ENCODE measurements around the gene S100PBP. TPM values are rescaled to one million over a fixed set of nuclear protein-coding genes. Genes with fewer than 3 reads are reported as not detected.

Gene S100PBP
- total and polyA plus RNA-seq, 12 donors = 14.0 to 50.1 (median 32.9) TPM

DNA sequence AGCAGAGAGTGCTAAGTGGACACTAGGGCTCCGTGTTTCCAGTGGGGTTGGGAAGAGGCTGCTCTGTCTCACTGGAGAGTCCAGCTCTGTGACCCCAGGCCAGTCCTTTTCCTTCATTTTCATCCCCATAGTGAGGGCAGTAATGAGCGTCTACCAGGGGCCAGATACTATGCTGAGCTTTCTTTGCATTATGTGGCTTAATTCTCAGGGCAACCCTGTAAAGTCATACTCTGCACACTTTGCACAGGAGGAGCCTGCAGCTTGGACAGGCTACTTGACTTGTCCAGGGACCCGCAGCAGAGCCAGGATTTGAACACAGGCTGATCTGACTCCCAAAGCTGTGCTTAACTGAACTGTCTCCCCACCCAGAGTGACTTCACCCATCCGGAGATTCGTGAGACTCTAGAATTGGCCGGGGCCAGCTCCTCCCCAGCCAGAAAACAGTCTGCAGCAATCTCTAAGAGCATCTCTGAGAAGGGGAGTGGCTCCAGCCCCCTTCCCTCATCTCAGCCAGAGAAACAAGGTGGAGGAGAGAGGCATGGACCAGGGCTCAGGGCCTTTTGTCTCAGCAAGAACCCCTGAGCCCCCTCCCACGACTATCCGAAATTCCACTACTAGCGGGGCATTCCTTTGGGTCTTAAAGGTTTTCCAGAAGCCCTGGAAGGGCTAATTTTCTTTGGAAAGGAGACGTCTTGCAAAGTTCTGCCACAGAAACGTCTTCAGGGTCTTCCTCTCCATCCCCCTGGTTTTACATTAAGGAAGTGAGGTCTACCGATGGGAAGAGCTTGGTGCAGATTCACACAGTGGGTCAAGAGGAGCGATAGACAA lies 54.1 kb downstream of the S100PBP start:
- Histone ChIP-seq H3K4me3 (peak overlapping the region in 1 of 4 donors; percentile 63), H3K9me3 (replicated peaks in 1 of 3) (no peaks in the 10 kb centered on the region), H3K27me3 (no peaks in the 10 kb centered on the region), H3K4me1 (replicated peaks in 1 of 2) (peaks cover 0 to 17% of the 10 kb centered on the region in 2 donors), H3K27ac (peak overlapping the region in 1 of 5 donors; percentile 57), H3K36me3 (replicated peaks in 1 of 2) (peaks cover 0 to 6% of the 10 kb centered on the region in 2 donors)
- WGBS, 4 donors = 49 to 56% (median 50%) methylated on average over 10 to 13 of the region's 13 CpGs
- intact Hi-C loops (cut with DNase I) = loop anchor here in 1 of 2 donors (10.0 kb wide), 2 partner anchors 157 to 347 kb away; no protein-coding TSS in a partner anchor
- DNase-seq = peak in 2 of 7 donors; percentile 20 to 54
- TF ChIP-seq POLR2A (IDR thresholded peaks at IDR 0.05) = no peak
- TF ChIP-seq, protein P1, sequence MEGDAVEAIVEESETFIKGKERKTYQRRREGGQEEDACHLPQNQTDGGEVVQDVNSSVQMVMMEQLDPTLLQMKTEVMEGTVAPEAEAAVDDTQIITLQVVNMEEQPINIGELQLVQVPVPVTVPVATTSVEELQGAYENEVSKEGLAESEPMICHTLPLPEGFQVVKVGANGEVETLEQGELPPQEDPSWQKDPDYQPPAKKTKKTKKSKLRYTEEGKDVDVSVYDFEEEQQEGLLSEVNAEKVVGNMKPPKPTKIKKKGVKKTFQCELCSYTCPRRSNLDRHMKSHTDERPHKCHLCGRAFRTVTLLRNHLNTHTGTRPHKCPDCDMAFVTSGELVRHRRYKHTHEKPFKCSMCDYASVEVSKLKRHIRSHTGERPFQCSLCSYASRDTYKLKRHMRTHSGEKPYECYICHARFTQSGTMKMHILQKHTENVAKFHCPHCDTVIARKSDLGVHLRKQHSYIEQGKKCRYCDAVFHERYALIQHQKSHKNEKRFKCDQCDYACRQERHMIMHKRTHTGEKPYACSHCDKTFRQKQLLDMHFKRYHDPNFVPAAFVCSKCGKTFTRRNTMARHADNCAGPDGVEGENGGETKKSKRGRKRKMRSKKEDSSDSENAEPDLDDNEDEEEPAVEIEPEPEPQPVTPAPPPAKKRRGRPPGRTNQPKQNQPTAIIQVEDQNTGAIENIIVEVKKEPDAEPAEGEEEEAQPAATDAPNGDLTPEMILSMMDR (IDR thresholded peaks at IDR 0.05) = no peak

GRCh38 chr1:32872192-32872460 lies 54.7 kb downstream of the S100PBP start:
- TF ChIP-seq, protein P1 (IDR thresholded peaks at IDR 0.05) = no peak
- no peak for TF ChIP-seq POLR2A (IDR thresholded peaks at IDR 0.05)
- DNase-seq = peak in 2 of 7 donors; percentile 17 to 46
- no peak overlapping the region for H3K27ac ChIP-seq
- H3K4me1 ChIP-seq (replicated peaks in 1 of 2) = peaks cover 0 to 21% of the 10 kb centered on the region in 2 donors
- 55 to 65% (median 64%) methylated on average over 7 of the region's 7 CpGs for WGBS, 4 donors
- no peaks in the 10 kb centered on the region for H3K27me3 ChIP-seq
- no peaks in the 10 kb centered on the region for H3K9me3 ChIP-seq (replicated peaks in 1 of 3)
- intact Hi-C loops (cut with DNase I) = loop anchor here in 1 of 2 donors (10.0 kb wide), 2 partner anchors 157 to 347 kb away; no protein-coding TSS in a partner anchor
- H3K4me3 ChIP-seq = no peak overlapping the region
- H3K36me3 ChIP-seq (replicated peaks in 1 of 2) = peaks cover 0 to 6% of the 10 kb centered on the region in 2 donors

- Histone ChIP-seq H3K27ac (no peak overlapping the region), H3K4me3 (no peak overlapping the region), H3K9me3 (replicated peaks in 1 of 3) (no peaks in the 10 kb centered on the region), H3K27me3 (no peaks in the 10 kb centered on the region), H3K36me3 (replicated peaks in 1 of 2) (no peaks in the 10 kb centered on the region), H3K4me1 (replicated peaks in 1 of 2) (peaks cover 0 to 21% of the 10 kb centered on the region in 2 donors)
- intact Hi-C loops (cut with DNase I) = loop anchor here in 1 of 2 donors (10.0 kb wide), 2 partner anchors 159 to 349 kb away; no protein-coding TSS in a partner anchor
- 71 to 87% (median 76%) methylated on average over 2 to 5 of the region's 5 CpGs for WGBS, 4 donors
- DNase-seq = peak in 2 of 7 donors; percentile 15 to 49
- TF ChIP-seq, protein P1 (IDR thresholded peaks at IDR 0.05) = no peak
- TF ChIP-seq POLR2A (IDR thresholded peaks at IDR 0.05) = no peak
These were observed 56.0 kb downstream of the S100PBP start for GRCh38 chr1:32873484-32873883.

GRCh38 chr1:32874860-32875752 lies 57.7 kb downstream of the S100PBP start:
- 72 to 77% (median 74%) methylated on average over 5 of the region's 5 CpGs for WGBS, 4 donors
- intact Hi-C loops (cut with DNase I) = loop anchor here in 1 of 2 donors (10.0 kb wide), 2 partner anchors 160 to 350 kb away; no protein-coding TSS in a partner anchor
- DNase-seq = peak in 1 of 7 donors; percentile 12

More at GRCh38 chr1:32874860-32875752, 57.7 kb downstream of the S100PBP start:
- Histone ChIP-seq H3K27me3 (no peaks in the 10 kb centered on the region), H3K9me3 (replicated peaks in 1 of 3) (no peaks in the 10 kb centered on the region), H3K4me3 (no peak overlapping the region), H3K27ac (no peak overlapping the region), H3K36me3 (replicated peaks in 1 of 2) (no peaks in the 10 kb centered on the region), H3K4me1 (replicated peaks in 1 of 2) (peaks cover 0 to 16% of the 10 kb centered on the region in 2 donors)
- no peak for TF ChIP-seq POLR2A (IDR thresholded peaks at IDR 0.05)
- TF ChIP-seq, protein P1 (IDR thresholded peaks at IDR 0.05) = no peak
